ENCODE data around the gene LSM14A. TPM values are rescaled to one million over a fixed set of nuclear protein-coding genes. Genes with fewer than 3 reads are reported as not detected.

LSM14A gene
- total RNA-seq = 100 to 1,000 TPM in 1 of 4 donors, 10 to 100 TPM in 3; 68.4 to 117 (median 98.1) TPM

- Histone ChIP-seq H3K4me3 (peak within 1 kb of the TSS; percentile 79 to 96 (median 80)), H3K27me3 (no peaks in the 10 kb centered on the region), H3K4me1 (peaks cover 3 to 48% (median 37%) of the 10 kb centered on the region in 4 donors), H3K27ac (peak within 1 kb of the TSS; percentile 98 to 99 (median 99)), H3K36me3 (no peaks in the 10 kb centered on the region), H3K9me3 (no peaks in the 10 kb centered on the region)
- WGBS, 2 donors = 0 to 1% methylated on average over 32 to 39 of the region's 83 CpGs
- peak; percentile 89 to 94 for DNase-seq (ENCODE audit: low spot score in 2 of 2)
- peak in 2 of 5 experiments; percentile 32 to 35 for TF ChIP-seq CTCF (IDR thresholded peaks at IDR 0.05)
- TF ChIP-seq POLR2A (IDR thresholded peaks at IDR 0.05) = peak; percentile 77 to 86
- TF ChIP-seq EP300 (IDR thresholded peaks at IDR 0.05) = peak; percentile 18 to 85
Measured at GRCh38 chr19:34171877-34172660, at the start of gene LSM14A. Gene LSM14A (plus strand): TSS chr19:34172504. CDS start chr19:34172643, 139 bp downstream.

- 0% methylated on average over 1 of the region's 1 CpG for WGBS, 2 donors
- TF ChIP-seq POLR2A (IDR thresholded peaks at IDR 0.05) (no peak), CTCF (IDR thresholded peaks at IDR 0.05) (no peak), EP300 (IDR thresholded peaks at IDR 0.05) (no peak)
- Histone ChIP-seq H3K27ac (no peak overlapping the region), H3K4me3 (no peak overlapping the region), H3K36me3 (no peaks in the 10 kb centered on the region), H3K4me1 (peaks cover 0 to under 1% (median 0%) of the 10 kb centered on the region in 4 donors), H3K9me3 (no peaks in the 10 kb centered on the region), H3K27me3 (no peaks in the 10 kb centered on the region)
- DNase-seq (ENCODE audit: low spot score in 2 of 2) = no peak
Measured at GRCh38 chr19:34124828-34125227, 47.5 kb upstream of the LSM14A start.

- WGBS, 2 donors = 66 to 81% methylated on average over 4 to 8 of the region's 8 CpGs
Measured at GRCh38 chr19:34126966-34127365, 45.3 kb upstream of the LSM14A start.

GRCh38 chr19:34127684-34128189, 44.6 kb upstream of the LSM14A start:
- Histone ChIP-seq H3K27ac (no peak overlapping the region), H3K4me3 (no peak overlapping the region), H3K9me3 (no peaks in the 10 kb centered on the region), H3K36me3 (no peaks in the 10 kb centered on the region), H3K4me1 (no peaks in the 10 kb centered on the region), H3K27me3 (no peaks in the 10 kb centered on the region)
- TF ChIP-seq EP300 (IDR thresholded peaks at IDR 0.05) (no peak), POLR2A (IDR thresholded peaks at IDR 0.05) (no peak), CTCF (IDR thresholded peaks at IDR 0.05) (no peak)
- DNase-seq (ENCODE audit: low spot score in 2 of 2) = no peak
- WGBS, 2 donors = 79% methylated on average over 6 of the region's 6 CpGs

More at GRCh38 chr19:34126966-34127365, 45.3 kb upstream of the LSM14A start:
- H3K27ac ChIP-seq = no peak overlapping the region
- no peaks in the 10 kb centered on the region for H3K4me1 ChIP-seq
- no peaks in the 10 kb centered on the region for H3K36me3 ChIP-seq
- no peaks in the 10 kb centered on the region for H3K9me3 ChIP-seq
- no peaks in the 10 kb centered on the region for H3K27me3 ChIP-seq
- H3K4me3 ChIP-seq = no peak overlapping the region
- no peak for DNase-seq (ENCODE audit: low spot score in 2 of 2)
- TF ChIP-seq EP300 (IDR thresholded peaks at IDR 0.05) (no peak), POLR2A (IDR thresholded peaks at IDR 0.05) (no peak), CTCF (IDR thresholded peaks at IDR 0.05) (no peak)
